Measurements from ENCODE around the gene SPOCK3.

The SPOCK3 gene

DNA sequence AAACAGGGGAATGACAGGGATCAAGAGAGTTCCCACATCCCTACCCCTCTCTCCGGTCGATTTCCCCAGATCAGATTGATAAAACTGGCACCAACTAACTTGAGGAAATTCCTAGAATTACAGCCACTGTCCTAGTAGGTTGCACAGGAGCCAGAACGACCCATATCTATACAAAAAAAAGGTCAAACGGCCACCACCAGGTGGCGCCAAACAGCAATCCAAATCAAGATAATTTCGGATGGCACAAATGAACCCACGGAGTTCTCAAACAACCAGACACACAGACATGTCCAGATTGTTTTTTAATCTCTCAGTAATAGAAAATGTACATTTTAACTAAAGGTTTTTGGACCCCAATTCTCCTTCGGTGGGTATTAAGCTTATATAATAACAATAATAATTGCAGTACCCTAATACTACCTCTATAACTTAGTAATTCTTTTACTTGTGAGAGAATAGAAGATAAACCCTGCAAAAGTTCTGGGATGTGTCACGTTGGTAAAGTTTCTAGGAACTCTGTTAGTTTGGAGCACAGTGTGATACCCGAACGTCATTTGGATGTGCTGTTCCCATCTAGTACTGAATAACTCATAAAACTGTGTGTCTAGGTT, 212.6 kb downstream of the SPOCK3 start:
- no peak overlapping the region for H3K27ac ChIP-seq (ENCODE audit: low read depth in 2 of 2, low read length in 2 of 2)
- H3K36me3 ChIP-seq (ENCODE audit: control insufficient read depth in 2 of 2, insufficient read depth in 2 of 2, low read length in 2 of 2): no peaks in the 10 kb centered on the region
- peaks cover 0 to 3% of the 10 kb centered on the region in 2 donors for H3K27me3 ChIP-seq (ENCODE audit: control insufficient read depth in 2 of 2, insufficient read depth in 2 of 2, low read length in 2 of 2)
- H3K9ac ChIP-seq (ENCODE audit: low read depth in 1 of 2, low read length in 2 of 2): no peak overlapping the region
- no peak overlapping the region for H3K4me3 ChIP-seq (ENCODE audit: low read length in 2 of 2)
- no peaks in the 10 kb centered on the region for H3K4me1 ChIP-seq (ENCODE audit: control insufficient read depth in 2 of 2, insufficient read depth in 2 of 2, low read length in 2 of 2)
- no peaks in the 10 kb centered on the region for H3K9me3 ChIP-seq (ENCODE audit: control insufficient read depth in 2 of 2, low read length in 2 of 2)

DNA sequence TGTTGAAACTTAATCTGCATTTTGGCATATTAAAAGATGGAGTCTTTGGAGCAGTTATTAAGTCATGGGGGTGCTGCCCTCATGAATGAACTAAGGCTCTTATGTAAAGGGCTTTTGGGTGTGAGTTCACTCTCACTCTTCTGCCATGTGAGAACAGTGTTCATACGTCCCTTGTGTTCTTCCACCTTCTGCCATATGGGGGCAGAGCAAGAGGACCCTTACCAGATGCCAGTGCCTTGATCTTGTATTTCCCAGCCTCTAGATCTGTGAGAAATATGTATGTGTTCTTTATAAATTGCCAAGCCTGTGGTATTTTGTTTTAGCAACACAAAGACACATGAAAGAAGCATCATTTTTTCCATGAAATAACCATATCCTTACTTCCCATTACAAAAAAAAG, 213.9 kb downstream of the SPOCK3 start:
- H3K4me3 ChIP-seq (ENCODE audit: low read length in 2 of 2): no peak overlapping the region
- peaks cover 0 to 3% of the 10 kb centered on the region in 2 donors for H3K27me3 ChIP-seq (ENCODE audit: control insufficient read depth in 2 of 2, insufficient read depth in 2 of 2, low read length in 2 of 2)
- H3K9ac ChIP-seq (ENCODE audit: low read depth in 1 of 2, low read length in 2 of 2): no peak overlapping the region
- no peaks in the 10 kb centered on the region for H3K9me3 ChIP-seq (ENCODE audit: control insufficient read depth in 2 of 2, low read length in 2 of 2)
- H3K4me1 ChIP-seq (ENCODE audit: control insufficient read depth in 2 of 2, insufficient read depth in 2 of 2, low read length in 2 of 2): no peaks in the 10 kb centered on the region
- H3K36me3 ChIP-seq (ENCODE audit: control insufficient read depth in 2 of 2, insufficient read depth in 2 of 2, low read length in 2 of 2): no peaks in the 10 kb centered on the region
- H3K27ac ChIP-seq (ENCODE audit: low read depth in 2 of 2, low read length in 2 of 2): no peak overlapping the region

DNA sequence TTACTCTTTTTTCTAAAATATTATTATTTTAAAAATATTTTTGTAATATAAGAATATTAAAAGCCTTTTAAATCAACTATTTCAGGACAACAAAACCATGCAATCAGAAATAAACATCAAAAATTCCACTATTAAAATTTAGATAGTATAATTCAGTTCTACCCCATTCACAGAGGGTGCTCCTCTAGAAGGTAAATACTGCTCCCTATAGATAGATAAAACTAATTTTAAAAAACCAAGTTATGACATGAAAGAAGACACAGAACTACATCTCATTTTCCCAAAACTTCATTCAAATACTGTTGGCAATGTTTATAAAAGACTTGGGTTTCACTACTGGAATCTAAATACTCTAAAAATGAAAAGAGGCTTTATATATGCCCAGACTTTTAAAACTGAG, 219.3 kb downstream of the SPOCK3 start:
- Histone ChIP-seq H3K4me3 (ENCODE audit: low read length in 2 of 2) (no peak overlapping the region), H3K36me3 (ENCODE audit: control insufficient read depth in 2 of 2, insufficient read depth in 2 of 2, low read length in 2 of 2) (no peaks in the 10 kb centered on the region), H3K27ac (ENCODE audit: low read depth in 2 of 2, low read length in 2 of 2) (no peak overlapping the region), H3K9ac (ENCODE audit: low read depth in 1 of 2, low read length in 2 of 2) (no peak overlapping the region), H3K4me1 (ENCODE audit: control insufficient read depth in 2 of 2, insufficient read depth in 2 of 2, low read length in 2 of 2) (no peaks in the 10 kb centered on the region), H3K9me3 (ENCODE audit: control insufficient read depth in 2 of 2, low read length in 2 of 2) (no peaks in the 10 kb centered on the region), H3K27me3 (ENCODE audit: control insufficient read depth in 2 of 2, insufficient read depth in 2 of 2, low read length in 2 of 2) (no peaks in the 10 kb centered on the region)

DNA sequence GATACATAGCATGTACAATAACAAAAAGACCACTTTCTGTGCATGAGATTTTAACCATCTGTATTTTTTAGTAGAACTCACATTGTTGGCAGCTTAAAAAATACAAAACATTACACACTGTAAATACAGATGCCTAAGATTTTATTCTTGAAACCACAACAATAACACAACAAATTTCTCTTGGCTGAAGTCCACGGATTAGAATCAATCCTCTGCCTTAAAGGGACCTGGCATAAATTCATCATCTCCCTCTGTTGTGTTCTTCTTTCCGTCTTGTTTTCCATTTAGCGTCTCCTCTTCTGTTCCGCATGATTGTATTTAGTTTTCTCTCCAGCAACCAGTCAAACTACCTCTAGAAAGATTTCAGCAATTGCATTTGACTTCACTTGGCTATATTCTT, 231.0 kb downstream of the SPOCK3 start:
- Histone ChIP-seq H3K9me3 (ENCODE audit: control insufficient read depth in 2 of 2, low read length in 2 of 2) (no peaks in the 10 kb centered on the region), H3K4me1 (ENCODE audit: control insufficient read depth in 2 of 2, insufficient read depth in 2 of 2, low read length in 2 of 2) (no peaks in the 10 kb centered on the region), H3K36me3 (ENCODE audit: control insufficient read depth in 2 of 2, insufficient read depth in 2 of 2, low read length in 2 of 2) (no peaks in the 10 kb centered on the region), H3K27me3 (ENCODE audit: control insufficient read depth in 2 of 2, insufficient read depth in 2 of 2, low read length in 2 of 2) (no peaks in the 10 kb centered on the region), H3K27ac (ENCODE audit: low read depth in 2 of 2, low read length in 2 of 2) (no peak overlapping the region), H3K4me3 (ENCODE audit: low read length in 2 of 2) (no peak overlapping the region), H3K9ac (ENCODE audit: low read depth in 1 of 2, low read length in 2 of 2) (no peak overlapping the region)

DNA sequence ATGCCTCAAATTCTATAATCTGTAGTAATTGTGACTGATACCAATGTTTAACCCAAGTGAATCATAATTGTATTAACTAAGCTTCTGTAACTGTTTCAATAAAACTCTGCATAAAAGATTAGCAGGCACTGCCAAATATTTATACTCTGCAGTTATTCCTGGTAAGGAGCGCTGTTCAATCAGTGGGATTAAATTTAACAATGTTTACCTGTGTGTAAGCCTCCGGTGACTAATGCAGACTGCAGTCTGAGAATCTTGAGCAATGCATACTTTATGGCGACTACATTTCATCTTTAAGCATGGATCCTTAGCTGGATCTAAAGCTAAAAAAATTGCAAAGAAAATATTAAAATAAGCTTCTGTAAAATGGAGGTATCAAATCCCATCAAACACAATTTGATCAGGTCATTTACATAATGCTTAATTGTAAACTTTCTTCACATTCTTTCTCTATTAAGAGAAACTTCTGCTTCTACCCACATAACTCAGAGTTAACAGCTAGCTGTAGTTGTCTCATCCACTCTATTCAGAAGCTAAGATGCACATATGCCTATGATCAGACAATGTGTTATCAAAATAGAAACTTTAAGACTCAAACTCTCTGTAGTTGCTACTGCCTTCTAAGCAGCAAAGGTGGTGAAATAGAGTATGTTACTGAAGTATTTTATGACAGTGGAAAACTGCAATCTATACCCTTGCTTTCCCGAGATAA, 234.0 kb downstream of the SPOCK3 start:
- no peak overlapping the region for H3K4me3 ChIP-seq (ENCODE audit: low read length in 2 of 2)
- no peaks in the 10 kb centered on the region for H3K9me3 ChIP-seq (ENCODE audit: control insufficient read depth in 2 of 2, low read length in 2 of 2)
- no peaks in the 10 kb centered on the region for H3K36me3 ChIP-seq (ENCODE audit: control insufficient read depth in 2 of 2, insufficient read depth in 2 of 2, low read length in 2 of 2)
- no peaks in the 10 kb centered on the region for H3K27me3 ChIP-seq (ENCODE audit: control insufficient read depth in 2 of 2, insufficient read depth in 2 of 2, low read length in 2 of 2)
- no peak overlapping the region for H3K9ac ChIP-seq (ENCODE audit: low read depth in 1 of 2, low read length in 2 of 2)
- no peaks in the 10 kb centered on the region for H3K4me1 ChIP-seq (ENCODE audit: control insufficient read depth in 2 of 2, insufficient read depth in 2 of 2, low read length in 2 of 2)
- H3K27ac ChIP-seq (ENCODE audit: low read depth in 2 of 2, low read length in 2 of 2): no peak overlapping the region

DNA sequence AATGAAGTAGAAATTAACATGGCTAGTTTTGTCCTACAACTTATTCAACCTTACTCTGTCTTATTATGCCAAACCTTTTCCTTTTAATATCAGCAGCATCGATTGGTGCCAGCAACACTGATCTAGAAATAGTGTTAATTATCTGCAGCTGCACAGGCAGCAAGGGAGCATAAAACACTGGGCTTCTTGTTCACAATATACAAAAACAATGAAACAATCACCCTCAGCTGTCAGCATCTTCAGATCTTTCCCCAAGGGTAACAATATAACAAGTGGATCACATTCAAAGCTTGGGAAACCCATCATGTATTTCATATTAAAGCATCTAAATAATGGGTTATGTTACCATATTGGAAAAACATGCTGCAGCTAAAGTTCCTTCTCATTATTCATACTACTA, 238.1 kb downstream of the SPOCK3 start:
- no peaks in the 10 kb centered on the region for H3K4me1 ChIP-seq (ENCODE audit: control insufficient read depth in 2 of 2, insufficient read depth in 2 of 2, low read length in 2 of 2)
- H3K9ac ChIP-seq (ENCODE audit: low read depth in 1 of 2, low read length in 2 of 2): no peak overlapping the region
- no peak overlapping the region for H3K27ac ChIP-seq (ENCODE audit: low read depth in 2 of 2, low read length in 2 of 2)
- no peak overlapping the region for H3K4me3 ChIP-seq (ENCODE audit: low read length in 2 of 2)
- H3K36me3 ChIP-seq (ENCODE audit: control insufficient read depth in 2 of 2, insufficient read depth in 2 of 2, low read length in 2 of 2): no peaks in the 10 kb centered on the region
- no peaks in the 10 kb centered on the region for H3K27me3 ChIP-seq (ENCODE audit: control insufficient read depth in 2 of 2, insufficient read depth in 2 of 2, low read length in 2 of 2)
- no peaks in the 10 kb centered on the region for H3K9me3 ChIP-seq (ENCODE audit: control insufficient read depth in 2 of 2, low read length in 2 of 2)

DNA sequence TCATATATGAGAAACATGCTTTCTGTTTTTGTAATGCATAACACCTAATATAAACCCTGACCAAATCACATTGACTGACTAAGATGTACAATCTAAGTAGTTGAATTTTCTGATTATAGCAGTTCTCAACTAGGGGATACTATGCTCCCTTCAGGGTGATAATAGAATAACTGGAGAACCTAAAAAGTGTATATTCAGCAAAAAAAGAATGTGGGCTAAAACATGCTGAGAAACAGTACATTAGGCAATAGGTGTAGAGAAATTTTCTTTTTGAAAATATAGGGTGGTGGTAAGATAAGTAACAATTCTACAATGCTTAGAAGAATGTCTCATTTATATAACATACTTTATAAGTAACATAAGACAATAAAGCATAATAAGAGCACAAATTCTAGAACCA, 239.6 kb downstream of the SPOCK3 start:
- no peaks in the 10 kb centered on the region for H3K36me3 ChIP-seq (ENCODE audit: control insufficient read depth in 2 of 2, insufficient read depth in 2 of 2, low read length in 2 of 2)
- no peak overlapping the region for H3K4me3 ChIP-seq (ENCODE audit: low read length in 2 of 2)
- no peak overlapping the region for H3K27ac ChIP-seq (ENCODE audit: low read depth in 2 of 2, low read length in 2 of 2)
- no peaks in the 10 kb centered on the region for H3K4me1 ChIP-seq (ENCODE audit: control insufficient read depth in 2 of 2, insufficient read depth in 2 of 2, low read length in 2 of 2)
- H3K9ac ChIP-seq (ENCODE audit: low read depth in 1 of 2, low read length in 2 of 2): no peak overlapping the region
- no peaks in the 10 kb centered on the region for H3K9me3 ChIP-seq (ENCODE audit: control insufficient read depth in 2 of 2, low read length in 2 of 2)
- no peaks in the 10 kb centered on the region for H3K27me3 ChIP-seq (ENCODE audit: control insufficient read depth in 2 of 2, insufficient read depth in 2 of 2, low read length in 2 of 2)

DNA sequence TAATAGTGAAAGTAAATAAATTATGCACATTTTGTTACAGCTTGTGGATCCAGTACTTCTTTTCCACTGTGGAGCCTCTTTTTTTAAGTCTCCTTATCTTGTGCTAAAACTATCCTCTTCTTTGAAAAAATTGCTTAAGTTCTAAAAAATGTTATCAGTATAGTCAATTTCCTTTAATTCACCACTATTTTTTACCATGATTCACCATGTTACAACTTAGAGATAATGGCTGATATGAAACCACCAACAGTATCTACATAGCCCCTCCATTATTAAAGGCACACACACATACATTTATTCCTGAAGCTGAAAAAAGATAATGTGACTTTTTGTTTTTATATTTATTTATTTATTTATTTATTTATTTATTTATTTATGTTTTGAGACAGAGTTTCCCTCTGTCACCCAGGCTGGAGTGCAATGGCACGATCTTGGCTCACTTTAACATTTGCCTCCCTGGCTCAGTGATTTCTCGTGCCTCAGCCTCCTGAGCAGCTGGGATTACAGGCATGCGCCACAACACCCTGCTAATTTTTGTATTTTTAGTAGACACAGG, 243.2 kb downstream of the SPOCK3 start:
- Histone ChIP-seq H3K27ac (ENCODE audit: low read depth in 2 of 2, low read length in 2 of 2) (no peak overlapping the region), H3K9me3 (ENCODE audit: control insufficient read depth in 2 of 2, low read length in 2 of 2) (no peaks in the 10 kb centered on the region), H3K4me1 (ENCODE audit: control insufficient read depth in 2 of 2, insufficient read depth in 2 of 2, low read length in 2 of 2) (no peaks in the 10 kb centered on the region), H3K4me3 (ENCODE audit: low read length in 2 of 2) (no peak overlapping the region), H3K36me3 (ENCODE audit: control insufficient read depth in 2 of 2, insufficient read depth in 2 of 2, low read length in 2 of 2) (no peaks in the 10 kb centered on the region), H3K9ac (ENCODE audit: low read depth in 1 of 2, low read length in 2 of 2) (no peak overlapping the region), H3K27me3 (ENCODE audit: control insufficient read depth in 2 of 2, insufficient read depth in 2 of 2, low read length in 2 of 2) (no peaks in the 10 kb centered on the region)

DNA sequence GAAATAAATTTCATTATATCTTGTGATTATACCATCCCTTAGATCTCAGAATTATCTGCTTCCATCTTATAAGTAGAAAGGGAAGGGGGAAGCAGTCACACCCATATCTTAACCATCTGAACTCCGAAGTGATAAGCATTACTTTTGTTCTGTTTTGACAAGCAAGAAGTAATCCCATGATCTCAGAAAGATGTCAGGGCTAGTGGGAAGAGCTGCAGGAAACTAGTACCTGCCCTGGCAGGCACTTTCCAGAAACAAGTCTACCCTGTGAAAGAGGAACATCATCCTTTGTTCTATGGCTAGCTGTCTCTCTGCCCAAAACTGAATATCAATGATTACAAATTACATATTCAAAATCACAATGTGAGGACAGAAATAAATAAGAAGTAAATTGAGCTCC, 244.4 kb downstream of the SPOCK3 start:
- no peaks in the 10 kb centered on the region for H3K36me3 ChIP-seq (ENCODE audit: control insufficient read depth in 2 of 2, insufficient read depth in 2 of 2, low read length in 2 of 2)
- H3K27me3 ChIP-seq (ENCODE audit: control insufficient read depth in 2 of 2, insufficient read depth in 2 of 2, low read length in 2 of 2): no peaks in the 10 kb centered on the region
- no peak overlapping the region for H3K4me3 ChIP-seq (ENCODE audit: low read length in 2 of 2)
- H3K9ac ChIP-seq (ENCODE audit: low read depth in 1 of 2, low read length in 2 of 2): no peak overlapping the region
- H3K4me1 ChIP-seq (ENCODE audit: control insufficient read depth in 2 of 2, insufficient read depth in 2 of 2, low read length in 2 of 2): no peaks in the 10 kb centered on the region
- no peaks in the 10 kb centered on the region for H3K9me3 ChIP-seq (ENCODE audit: control insufficient read depth in 2 of 2, low read length in 2 of 2)
- no peak overlapping the region for H3K27ac ChIP-seq (ENCODE audit: low read depth in 2 of 2, low read length in 2 of 2)

DNA sequence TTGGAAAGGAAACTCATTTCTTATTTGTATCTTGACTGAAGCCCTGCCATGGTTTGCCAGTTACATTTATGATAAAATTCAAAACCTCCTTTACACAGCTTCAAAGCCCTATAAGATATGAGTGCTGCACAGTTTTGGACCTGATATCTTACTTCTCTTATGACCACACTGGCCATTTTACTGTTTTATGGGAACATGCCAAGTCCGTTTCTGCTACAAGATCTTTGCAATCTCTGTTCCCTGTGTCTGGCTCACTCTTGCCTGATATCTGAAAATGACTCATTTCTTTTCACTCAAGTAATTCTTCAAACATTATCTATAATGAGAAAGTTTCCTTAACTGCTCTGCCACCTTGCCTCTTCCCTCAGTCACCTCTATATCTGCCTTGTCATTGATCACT, 247.3 kb downstream of the SPOCK3 start:
- Histone ChIP-seq H3K9ac (ENCODE audit: low read depth in 1 of 2, low read length in 2 of 2) (no peak overlapping the region), H3K36me3 (ENCODE audit: control insufficient read depth in 2 of 2, insufficient read depth in 2 of 2, low read length in 2 of 2) (no peaks in the 10 kb centered on the region), H3K9me3 (ENCODE audit: control insufficient read depth in 2 of 2, low read length in 2 of 2) (no peaks in the 10 kb centered on the region), H3K4me1 (ENCODE audit: control insufficient read depth in 2 of 2, insufficient read depth in 2 of 2, low read length in 2 of 2) (no peaks in the 10 kb centered on the region), H3K27ac (ENCODE audit: low read depth in 2 of 2, low read length in 2 of 2) (no peak overlapping the region), H3K27me3 (ENCODE audit: control insufficient read depth in 2 of 2, insufficient read depth in 2 of 2, low read length in 2 of 2) (no peaks in the 10 kb centered on the region), H3K4me3 (ENCODE audit: low read length in 2 of 2) (no peak overlapping the region)

All from mucosa of rectum (tissue), 2 donors.